ENCODE data around the gene NAA10.

GRCh38 chrX:153971124-153971449 is 36.2 kb upstream of the NAA10 start:
- TF ChIP-seq CTCF (IDR thresholded peaks at IDR 0.05) (no peak), POLR2A (IDR thresholded peaks at IDR 0.05) (peak in 1 of 2 donors; percentile 63)

All from thyroid gland (tissue), 4 donors.